ENCODE data around the gene CHRDL1. TPM values are rescaled to one million over a fixed set of nuclear protein-coding genes. Genes with fewer than 3 reads are reported as not detected.

CHRDL1 gene
- polyA plus RNA-seq, 1 donor from 2014 or later, result 2.0 TPM

DNA sequence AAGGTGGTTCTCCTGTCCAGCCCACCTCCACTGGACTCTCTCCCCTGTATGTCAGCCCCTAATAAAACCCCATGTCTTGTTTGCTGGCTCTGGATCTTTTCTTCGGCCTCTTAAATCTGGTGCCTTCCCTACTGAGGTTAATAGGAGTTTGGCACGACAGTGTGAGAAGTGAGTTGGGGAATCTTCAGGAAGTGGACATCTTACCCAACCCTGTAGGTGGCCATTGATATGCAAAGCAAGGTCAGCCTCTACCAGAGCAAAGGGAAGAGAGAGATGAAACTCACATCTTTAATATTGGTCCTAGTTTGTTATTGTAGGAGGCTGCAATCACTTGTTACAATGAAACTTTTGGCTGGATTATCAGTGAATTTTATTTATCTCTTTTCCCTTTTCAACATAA lies 111.7 kb downstream of the CHRDL1 start:
- H3K9me3 ChIP-seq (ENCODE audit: low read length), result no peaks in the 10 kb centered on the region
- no peaks in the 10 kb centered on the region for H3F3A ChIP-seq (ENCODE audit: insufficient read depth, low read length, poor library complexity, severe bottlenecking)
- H4K20me1 ChIP-seq (ENCODE audit: insufficient read depth), result no peaks in the 10 kb centered on the region
- no peaks in the 10 kb centered on the region for H3K79me2 ChIP-seq (replicated peaks; ENCODE audit: insufficient read depth, low read length)
- no peak overlapping the region for H2AFZ ChIP-seq (ENCODE audit: low read depth, low read length)
- no peaks in the 10 kb centered on the region for H3K27me3 ChIP-seq (ENCODE audit: insufficient read depth, low read depth, low read length)
- H3K4me2 ChIP-seq (ENCODE audit: low read length), result no peak overlapping the region
- H3K27ac ChIP-seq (ENCODE audit: low read length), result no peak overlapping the region
- no peaks in the 10 kb centered on the region for H3K36me3 ChIP-seq (ENCODE audit: insufficient read depth, low read length)
- H3K9ac ChIP-seq (ENCODE audit: low read length), result no peak overlapping the region
- H3K4me3 ChIP-seq (ENCODE audit: low read length), result no peak overlapping the region
- TF ChIP-seq, protein P1, sequence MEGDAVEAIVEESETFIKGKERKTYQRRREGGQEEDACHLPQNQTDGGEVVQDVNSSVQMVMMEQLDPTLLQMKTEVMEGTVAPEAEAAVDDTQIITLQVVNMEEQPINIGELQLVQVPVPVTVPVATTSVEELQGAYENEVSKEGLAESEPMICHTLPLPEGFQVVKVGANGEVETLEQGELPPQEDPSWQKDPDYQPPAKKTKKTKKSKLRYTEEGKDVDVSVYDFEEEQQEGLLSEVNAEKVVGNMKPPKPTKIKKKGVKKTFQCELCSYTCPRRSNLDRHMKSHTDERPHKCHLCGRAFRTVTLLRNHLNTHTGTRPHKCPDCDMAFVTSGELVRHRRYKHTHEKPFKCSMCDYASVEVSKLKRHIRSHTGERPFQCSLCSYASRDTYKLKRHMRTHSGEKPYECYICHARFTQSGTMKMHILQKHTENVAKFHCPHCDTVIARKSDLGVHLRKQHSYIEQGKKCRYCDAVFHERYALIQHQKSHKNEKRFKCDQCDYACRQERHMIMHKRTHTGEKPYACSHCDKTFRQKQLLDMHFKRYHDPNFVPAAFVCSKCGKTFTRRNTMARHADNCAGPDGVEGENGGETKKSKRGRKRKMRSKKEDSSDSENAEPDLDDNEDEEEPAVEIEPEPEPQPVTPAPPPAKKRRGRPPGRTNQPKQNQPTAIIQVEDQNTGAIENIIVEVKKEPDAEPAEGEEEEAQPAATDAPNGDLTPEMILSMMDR (IDR thresholded peaks at IDR 0.05; ENCODE audit: poor library complexity, severe bottlenecking), result no peak
- no peak for TF ChIP-seq SMC3 (conservative IDR thresholded peaks at IDR 0.05; ENCODE audit: poor library complexity)
- no peak for TF ChIP-seq EP300 (conservative IDR thresholded peaks at IDR 0.05; ENCODE audit: poor library complexity, severe bottlenecking)
- no peak for TF ChIP-seq EZH2 (IDR thresholded peaks at IDR 0.05; ENCODE audit: borderline replicate concordance, insufficient read depth, low read length, poor library complexity, severe bottlenecking)
- TF ChIP-seq POLR2AphosphoS5 (IDR thresholded peaks at IDR 0.05), result no peak
- no peaks in the 10 kb centered on the region for H3K9me2 ChIP-seq (ENCODE audit: insufficient read depth, low read length)

DNA sequence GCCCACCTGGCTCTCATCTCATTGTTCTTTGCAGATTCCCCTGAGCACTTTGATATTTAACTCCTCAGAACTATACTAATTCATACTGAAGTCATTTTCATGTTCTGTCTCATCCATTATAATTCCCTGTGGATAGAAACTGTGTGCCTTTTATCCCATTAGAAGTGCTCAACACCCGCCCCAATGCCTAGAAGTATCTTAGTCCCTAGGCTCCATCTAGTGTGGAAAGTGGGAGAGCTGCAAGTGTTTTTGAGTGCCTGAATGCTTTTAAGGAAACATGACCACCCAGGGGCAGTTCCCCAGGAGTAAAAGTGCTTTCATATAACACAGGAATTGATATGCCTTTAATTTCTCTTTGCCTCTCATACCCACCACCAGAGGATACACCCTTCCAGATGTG lies 117.0 kb downstream of the CHRDL1 start:
- Histone ChIP-seq H3K79me2 (replicated peaks; ENCODE audit: insufficient read depth, low read length) (no peaks in the 10 kb centered on the region), H3K9me2 (ENCODE audit: insufficient read depth, low read length) (no peaks in the 10 kb centered on the region), H3K4me2 (ENCODE audit: low read length) (no peak overlapping the region), H3K27me3 (ENCODE audit: insufficient read depth, low read depth, low read length) (no peaks in the 10 kb centered on the region), H3F3A (ENCODE audit: insufficient read depth, low read length, poor library complexity, severe bottlenecking) (no peaks in the 10 kb centered on the region), H3K9ac (ENCODE audit: low read length) (no peak overlapping the region), H3K27ac (ENCODE audit: low read length) (no peak overlapping the region), H3K36me3 (ENCODE audit: insufficient read depth, low read length) (no peaks in the 10 kb centered on the region), H4K20me1 (ENCODE audit: insufficient read depth) (no peaks in the 10 kb centered on the region), H2AFZ (ENCODE audit: low read depth, low read length) (no peak overlapping the region), H3K9me3 (ENCODE audit: low read length) (no peaks in the 10 kb centered on the region), H3K4me3 (ENCODE audit: low read length) (no peak overlapping the region)
- TF ChIP-seq SMC3 (conservative IDR thresholded peaks at IDR 0.05; ENCODE audit: poor library complexity), result no peak
- TF ChIP-seq, protein P1 (IDR thresholded peaks at IDR 0.05; ENCODE audit: poor library complexity, severe bottlenecking), result no peak

DNA sequence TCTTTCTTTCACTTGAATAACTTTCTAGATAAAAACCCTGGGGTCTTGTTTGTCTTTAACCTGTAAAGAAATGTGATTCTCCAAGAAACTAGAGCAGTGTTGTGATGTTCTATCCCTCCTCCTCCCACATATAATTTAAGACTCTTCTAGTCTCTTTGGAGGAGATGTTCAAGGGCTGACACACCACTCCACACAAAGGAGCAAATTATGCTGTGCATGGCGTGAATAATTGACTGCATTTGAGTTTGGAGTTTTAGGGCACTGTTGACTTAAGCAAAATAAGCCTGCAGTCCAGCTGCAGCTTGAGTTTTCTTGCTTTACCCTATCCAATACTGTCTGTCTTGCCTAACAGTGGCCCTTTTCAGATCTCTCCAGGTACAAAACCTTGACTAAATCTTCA lies 119.7 kb downstream of the CHRDL1 start:
- no peak for TF ChIP-seq SMC3 (conservative IDR thresholded peaks at IDR 0.05; ENCODE audit: poor library complexity)
- H3K4me2 ChIP-seq (ENCODE audit: low read length), result no peak overlapping the region
- H3F3A ChIP-seq (ENCODE audit: insufficient read depth, low read length, poor library complexity, severe bottlenecking), result no peaks in the 10 kb centered on the region
- H3K9ac ChIP-seq (ENCODE audit: low read length), result no peak overlapping the region
- H3K79me2 ChIP-seq (replicated peaks; ENCODE audit: insufficient read depth, low read length), result no peaks in the 10 kb centered on the region
- no peak overlapping the region for H3K4me3 ChIP-seq (ENCODE audit: low read length)
- no peaks in the 10 kb centered on the region for H3K36me3 ChIP-seq (ENCODE audit: insufficient read depth, low read length)
- H3K9me2 ChIP-seq (ENCODE audit: insufficient read depth, low read length), result no peaks in the 10 kb centered on the region
- H4K20me1 ChIP-seq (ENCODE audit: insufficient read depth), result no peaks in the 10 kb centered on the region
- H3K27ac ChIP-seq (ENCODE audit: low read length), result no peak overlapping the region
- no peaks in the 10 kb centered on the region for H3K27me3 ChIP-seq (ENCODE audit: insufficient read depth, low read depth, low read length)
- H2AFZ ChIP-seq (ENCODE audit: low read depth, low read length), result no peak overlapping the region
- no peaks in the 10 kb centered on the region for H3K9me3 ChIP-seq (ENCODE audit: low read length)

Data from neural cell (in vitro differentiated cells).